Endothelial cell of umbilical vein (primary cell): ENCODE data around the gene MBTPS1. TPM values are rescaled to one million over a fixed set of nuclear protein-coding genes. Genes with fewer than 3 reads are reported as not detected.

ENCODE experiments used
- BruUV-seq: library from RNA; stranded (reverse); fragments of 400-500 nt; replicated peaks from 2 replicates; lab custom pipeline; 2021; lab: Mats Ljungman, UMichigan
- CTCF ChIA-PET: fragments of 300-600, 350-600 bp; sonication (Branson Sonifier 250); formaldehyde crosslinking; loops from one replicate; lab custom pipeline; 2021; ENCODE audit warnings: antibody characterized with exemption, inconsistent platforms; lab: Charles Lee
- POLR2A ChIA-PET: fragments of 300-600, 350-600 bp; sonication (Branson Sonifier 250); formaldehyde crosslinking; loops from one replicate; lab custom pipeline; 2021; ENCODE audit warnings: antibody characterized with exemption, inconsistent platforms; lab: Charles Lee
- DNase-seq: peaks from one replicate; pipeline ENCODE4 v3.0.0-alpha.2; 2011; ENCODE audit warnings: low read depth, low spot score
- FAIRE-seq: peaks from 2 replicates; lab custom pipeline; 2011; peaks lifted over from hg19 to GRCh38; lab: Jason Lieb, UNC
- H2AFZ ChIP-seq: 2 replicates; pipeline ENCODE4 v1.6.0; 2012; ENCODE audit warnings: low read depth, low read length, control low read depth, inconsistent platforms
- H3K27ac ChIP-seq: 2 replicates; pipeline ENCODE4 v1.5.1; 2011; ENCODE audit warnings: low read depth, mild to moderate bottlenecking, control low read depth, low read length, moderate library complexity; ENCODE audit not compliant: insufficient read depth
- H3K27me3 ChIP-seq, 2 experiments: 2 replicates each; pipeline versions ENCODE4 v1.6.0 to v1.6.1; 2011; ENCODE audit warnings: low read length in 2 of 2, mixed read lengths in 1 of 2; ENCODE audit not compliant: control insufficient read depth in 2 of 2, insufficient read depth in 2 of 2
- H3K36me3 ChIP-seq, 2 experiments: 2 replicates in 1 of 2; 3 replicates in 1 of 2; pipeline ENCODE4 v1.5.1; 2011; ENCODE audit warnings: low read length in 2 of 2, mild to moderate bottlenecking in 1 of 2, moderate library complexity in 1 of 2; ENCODE audit not compliant: control insufficient read depth in 2 of 2, insufficient read depth in 2 of 2; ENCODE audit errors: extremely low read depth in 1 of 2
- H3K4me1 ChIP-seq: 3 replicates; pipeline ENCODE4 v1.5.1; 2011; ENCODE audit warnings: mild to moderate bottlenecking, low read length; ENCODE audit not compliant: control insufficient read depth, insufficient read depth; ENCODE audit errors: extremely low read depth
- H3K4me2 ChIP-seq: 2 replicates; pipeline ENCODE4 v1.6.1; 2011; ENCODE audit warnings: low read length, control low read depth, mixed read lengths; ENCODE audit not compliant: insufficient read depth
- H3K4me3 ChIP-seq, 3 experiments: fragments of 200-600 bp in 1 of 3; sonication (generic), shearing (Covaris generic) in 1 of 3; replicated peaks in 1 of 3; 2 replicates each; pipeline ENCODE4 v1.5.1; 2011 to 2016; ENCODE audit warnings: control low read depth in 3 of 3, low read length in 3 of 3, mild to moderate bottlenecking in 2 of 3, inconsistent platforms in 1 of 3, low read depth in 1 of 3, moderate library complexity in 1 of 3; ENCODE audit not compliant: insufficient read depth in 1 of 3
- H3K79me2 ChIP-seq: 2 replicates; pipeline ENCODE4 v1.6.0; 2012; ENCODE audit warnings: low read length, inconsistent platforms; ENCODE audit not compliant: control insufficient read depth, insufficient read depth
- H3K9ac ChIP-seq: replicated peaks from 2 replicates; pipeline ENCODE3; 2011; ENCODE audit warnings: low read length, control low read depth; ENCODE audit not compliant: insufficient read depth; ENCODE audit errors: extremely low read depth
- H3K9me1 ChIP-seq: replicated peaks from 3 replicates; pipeline ENCODE4 v1.6.0; 2011; ENCODE audit warnings: mild to moderate bottlenecking, low read length; ENCODE audit not compliant: control insufficient read depth, insufficient read depth; ENCODE audit errors: extremely low read depth
- H3K9me3 ChIP-seq: replicated peaks from 2 replicates; pipeline ENCODE4 v1.5.1; 2012; ENCODE audit warnings: low read length, inconsistent platforms; ENCODE audit not compliant: control insufficient read depth, insufficient read depth
- H4K20me1 ChIP-seq: replicated peaks from 2 replicates; pipeline ENCODE3; 2011; ENCODE audit warnings: mild to moderate bottlenecking, low read length; ENCODE audit not compliant: control insufficient read depth, insufficient read depth; ENCODE audit errors: extremely low read depth
- EZH2 ChIP-seq: IDR thresholded peaks from 2 replicates; pipeline ENCODE4 v1.6.1; 2012; ENCODE audit warnings: borderline replicate concordance, low read depth, mild to moderate bottlenecking, moderate library complexity, low read length, inconsistent platforms; ENCODE audit not compliant: severe bottlenecking
- FOS ChIP-seq: IDR thresholded peaks from 2 replicates; pipeline ENCODE4 v1.6.1; 2011; ENCODE audit warnings: mild to moderate bottlenecking, low read length, moderate library complexity, borderline replicate concordance; ENCODE audit not compliant: insufficient read depth
- GATA2 ChIP-seq: IDR thresholded peaks from 2 replicates; pipeline ENCODE4 v1.7.0; 2011; ENCODE audit warnings: low read depth, mild to moderate bottlenecking, moderate library complexity, mixed read lengths, low read length; ENCODE audit not compliant: insufficient read length, insufficient read depth
- JUN ChIP-seq: IDR thresholded peaks from 2 replicates; pipeline ENCODE4 v1.6.1; 2011; ENCODE audit warnings: borderline replicate concordance, low read depth; ENCODE audit not compliant: insufficient read length, insufficient read depth
- MYC ChIP-seq: IDR thresholded peaks from one replicate; pipeline ENCODE4 v1.6.1; 2011; ENCODE audit warnings: mild to moderate bottlenecking, low read depth, low read length
- POLR2A ChIP-seq: IDR thresholded peaks from 2 replicates; pipeline ENCODE4 v1.6.1; 2012; ENCODE audit warnings: low read depth, mild to moderate bottlenecking, control low read depth, low read length
- POLR2AphosphoS5 ChIP-seq: IDR thresholded peaks from 2 replicates; pipeline ENCODE4 v1.6.1; 2012; ENCODE audit warnings: low read depth, mild to moderate bottlenecking, control low read depth, low read length, moderate library complexity; ENCODE audit not compliant: insufficient read depth
- dilution Hi-C: fragments of 300-500 bp; cut with MboI; formaldehyde crosslinking; loops from one replicate; pipeline ENCODE4 v1.15.0; 2019; ENCODE audit warnings: low sequenced_read_pairs; ENCODE audit not compliant: extremely low pct_ligation_motif_present
- intact Hi-C: fragments of 100-400 bp; cut with micrococcal nuclease; formaldehyde crosslinking; loops from one replicate; pipeline ENCODE4 v1.10.0; 2022
- polyA plus RNA-seq, 4 experiments: library from polyadenylated mRNA; depleted of rRNA in 3 of 4; stranded (reverse) in 3 of 4; unstranded in 1 of 4; fragments of >200 nt; gene quantifications; 2 replicates each; pipeline versions ENCODE4 v1.2.1 to v1.2.3, GENCODE V29; 2011 to 2012; ENCODE audit warnings: missing spikeins in 1 of 4
- total RNA-seq: library from RNA; stranded (reverse); gene quantifications from 2 replicates; pipeline ENCODE4 v1.2.3, GENCODE V29; 2021
- TF ChIP-seq, protein P1 (sequence below), 2 donors: IDR thresholded peaks; 1 replicate in 1 of 2; 2 replicates in 1 of 2; pipeline ENCODE4 v1.5.1; 2011; ENCODE audit warnings: low read length in 2 of 2, mild to moderate bottlenecking in 2 of 2, moderate library complexity in 2 of 2, control low read depth in 1 of 2, inconsistent platforms in 1 of 2, low read depth in 1 of 2; ENCODE audit not compliant: insufficient read depth in 1 of 2; ENCODE audit errors: extremely low read depth in 1 of 2
- TF ChIP-seq, protein P2 (sequence below): IDR thresholded peaks from 2 replicates; pipeline ENCODE4 v1.6.1; 2011; ENCODE audit not compliant: insufficient read depth, insufficient read length

MBTPS1 gene
- total and polyA plus RNA-seq, 2 donors (not counting 3 experiments of a cell fraction or from before 2014, with no cell fraction given), result 82.3 to 99.6 TPM

DNA sequence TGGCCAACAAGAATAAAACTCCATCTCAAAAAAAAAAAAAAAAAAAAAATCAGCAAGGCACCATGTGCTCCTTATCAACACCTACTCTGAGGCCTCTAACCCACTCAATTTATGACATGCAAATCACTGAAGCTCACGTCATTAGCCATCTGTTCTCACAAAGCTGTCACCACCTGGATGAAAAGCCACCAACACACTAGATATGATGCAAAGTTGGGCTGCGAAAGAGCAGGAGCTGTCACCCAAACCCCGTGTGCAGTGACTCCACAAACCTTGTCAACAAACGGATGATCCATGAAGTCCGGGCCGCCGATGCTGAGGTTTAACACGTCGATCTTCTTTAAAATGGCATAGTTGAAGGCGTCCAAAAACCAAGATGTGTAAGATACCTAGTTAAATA is 25.3 kb downstream of the MBTPS1 start:
- no peaks in the 10 kb centered on the region for H4K20me1 ChIP-seq
- H3K4me2 ChIP-seq, result no peak overlapping the region
- no peak for DNase-seq
- peaks cover 25 to 49% of the 10 kb centered on the region in 2 experiments for H3K36me3 ChIP-seq
- H3K9me1 ChIP-seq, result no peaks in the 10 kb centered on the region
- POLR2A ChIA-PET, result no interaction called here
- no TSS peak for BruUV-seq
- CTCF ChIA-PET, result interaction anchor here (1.0 kb wide), 1 partner anchor 12 kb away, joined by 3 read pairs; no protein-coding TSS in a partner anchor
- no peak overlapping the region for H3K4me3 ChIP-seq
- no peak overlapping the region for H2AFZ ChIP-seq
- no peak overlapping the region for H3K9ac ChIP-seq
- dilution Hi-C loops, result no loop called here
- peak; percentile 67 for FAIRE-seq
- H3K4me1 ChIP-seq, result peaks cover 5% of the 10 kb centered on the region
- no peaks in the 10 kb centered on the region for H3K79me2 ChIP-seq
- H3K9me3 ChIP-seq, result no peaks in the 10 kb centered on the region
- H3K27me3 ChIP-seq, result no peaks in the 10 kb centered on the region
- TF ChIP-seq FOS (no peak), GATA2 (no peak), MYC (no peak), POLR2A (no peak), JUN (no peak), POLR2AphosphoS5 (no peak), EZH2 (no peak)
- TF ChIP-seq, protein P1, sequence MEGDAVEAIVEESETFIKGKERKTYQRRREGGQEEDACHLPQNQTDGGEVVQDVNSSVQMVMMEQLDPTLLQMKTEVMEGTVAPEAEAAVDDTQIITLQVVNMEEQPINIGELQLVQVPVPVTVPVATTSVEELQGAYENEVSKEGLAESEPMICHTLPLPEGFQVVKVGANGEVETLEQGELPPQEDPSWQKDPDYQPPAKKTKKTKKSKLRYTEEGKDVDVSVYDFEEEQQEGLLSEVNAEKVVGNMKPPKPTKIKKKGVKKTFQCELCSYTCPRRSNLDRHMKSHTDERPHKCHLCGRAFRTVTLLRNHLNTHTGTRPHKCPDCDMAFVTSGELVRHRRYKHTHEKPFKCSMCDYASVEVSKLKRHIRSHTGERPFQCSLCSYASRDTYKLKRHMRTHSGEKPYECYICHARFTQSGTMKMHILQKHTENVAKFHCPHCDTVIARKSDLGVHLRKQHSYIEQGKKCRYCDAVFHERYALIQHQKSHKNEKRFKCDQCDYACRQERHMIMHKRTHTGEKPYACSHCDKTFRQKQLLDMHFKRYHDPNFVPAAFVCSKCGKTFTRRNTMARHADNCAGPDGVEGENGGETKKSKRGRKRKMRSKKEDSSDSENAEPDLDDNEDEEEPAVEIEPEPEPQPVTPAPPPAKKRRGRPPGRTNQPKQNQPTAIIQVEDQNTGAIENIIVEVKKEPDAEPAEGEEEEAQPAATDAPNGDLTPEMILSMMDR (IDR thresholded peaks at IDR 0.05; ENCODE audit: extremely low read depth in 1 of 2, insufficient read depth in 1 of 2, low read depth in 1 of 2, low read length in 2 of 2), result no peak
- TF ChIP-seq, protein P2, sequence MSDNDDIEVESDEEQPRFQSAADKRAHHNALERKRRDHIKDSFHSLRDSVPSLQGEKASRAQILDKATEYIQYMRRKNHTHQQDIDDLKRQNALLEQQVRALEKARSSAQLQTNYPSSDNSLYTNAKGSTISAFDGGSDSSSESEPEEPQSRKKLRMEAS, result no peak
- H3K27ac ChIP-seq, result no peak overlapping the region
- intact Hi-C loops, result no loop called here
